ENCODE results near the gene AIDA.
A peak's percentile ranks its signal among the peaks of the same experiment; 100 is the strongest.

The AIDA gene

GRCh38 chr1:222643938-222644635 lies 68.2 kb downstream of the AIDA start:
- DNase-seq (ENCODE audit: low spot score): peak; percentile 99

DNA sequence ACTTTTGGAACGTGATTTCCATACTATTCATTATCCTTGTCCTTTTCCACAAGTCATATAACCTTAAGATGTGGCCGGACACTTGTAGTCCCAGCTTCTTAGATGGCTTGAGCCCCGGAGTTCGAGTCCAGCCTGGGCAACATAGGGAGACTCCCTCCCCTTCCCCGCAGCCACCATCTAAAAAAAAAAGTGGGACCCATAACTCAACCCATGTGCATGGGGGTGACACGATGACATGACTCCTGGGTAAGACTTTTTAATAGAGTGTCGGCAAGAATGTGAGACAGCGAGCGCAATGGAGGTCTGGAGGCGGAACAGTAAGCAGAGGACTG lies 68.7 kb downstream of the AIDA start:
- no peak for DNase-seq (ENCODE audit: low spot score)

DNA sequence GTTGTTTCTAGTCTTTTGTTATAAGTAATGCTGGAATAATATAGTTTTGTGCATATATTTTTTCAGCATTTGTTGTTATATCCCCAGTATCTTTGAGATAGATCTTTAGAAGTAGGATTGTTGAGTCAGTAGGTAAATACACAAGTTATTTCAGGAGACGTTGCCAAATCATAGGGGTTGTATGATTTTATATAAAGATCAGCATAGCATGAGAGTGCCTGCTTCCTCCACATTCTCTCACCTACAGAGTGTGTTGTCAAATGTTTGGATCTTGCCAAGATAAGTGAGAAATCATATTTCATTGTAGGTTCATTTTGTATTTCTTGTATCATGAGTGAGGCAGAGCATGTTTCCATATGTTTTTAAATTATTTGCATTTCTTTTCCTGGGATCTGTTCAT lies 69.8 kb downstream of the AIDA start:
- DNase-seq (ENCODE audit: low spot score): no peak

- no peak for DNase-seq (ENCODE audit: low spot score)
Measured at GRCh38 chr1:222641269-222641948, 70.9 kb downstream of the AIDA start.

DNA sequence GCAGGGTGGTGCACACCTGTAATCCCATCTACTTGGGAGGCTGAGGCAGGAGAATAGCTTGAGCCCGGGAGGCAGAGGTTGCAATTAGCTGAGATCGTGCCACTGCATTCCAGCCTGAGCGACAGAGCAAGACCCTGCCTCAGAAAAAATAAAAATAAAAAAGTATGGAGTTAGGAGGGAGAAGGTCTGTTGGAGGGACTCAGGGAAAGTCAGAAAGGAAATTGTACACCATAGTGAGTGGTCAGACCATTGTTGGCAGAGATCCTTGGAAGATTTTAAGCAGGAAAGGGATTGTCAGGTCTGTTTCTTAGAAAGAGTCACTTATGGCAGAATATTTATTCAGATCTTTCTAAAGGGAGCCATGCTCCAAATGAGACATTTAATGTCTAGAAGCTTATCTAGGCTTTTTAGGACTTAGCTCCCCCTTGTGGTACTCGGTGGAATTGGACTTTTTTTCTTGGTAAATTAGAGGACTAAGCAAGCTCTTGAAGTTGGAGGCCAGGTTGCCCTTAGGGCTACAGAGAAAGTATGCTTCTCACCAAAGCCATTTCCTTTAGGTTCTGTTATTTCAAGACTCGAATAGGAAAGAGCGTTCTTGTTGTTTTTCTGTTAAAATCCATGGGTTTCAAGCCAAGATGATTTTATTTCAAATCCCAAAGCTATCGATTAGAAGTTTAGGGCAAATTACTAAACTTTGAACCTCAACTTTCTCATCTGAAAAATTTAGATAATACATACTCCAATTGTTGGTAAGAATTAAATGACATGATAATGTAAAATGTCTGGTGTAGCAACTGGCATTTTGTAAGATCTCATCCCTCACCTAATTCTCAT lies 77.9 kb downstream of the AIDA start:
- DNase-seq (ENCODE audit: low spot score): peak; percentile 87

- no peak for DNase-seq (ENCODE audit: low spot score)
Measured at GRCh38 chr1:222632749-222633148, 79.5 kb downstream of the AIDA start.

GRCh38 chr1:222631611-222632208 lies 80.6 kb downstream of the AIDA start:
- no peak for DNase-seq (ENCODE audit: low spot score)

- DNase-seq (ENCODE audit: low spot score): no peak
Measured at GRCh38 chr1:222629921-222630535, 82.3 kb downstream of the AIDA start.

GRCh38 chr1:222627232-222627631 lies 85.1 kb downstream of the AIDA start:
- peak; percentile 40 for DNase-seq (ENCODE audit: low spot score)

DNA sequence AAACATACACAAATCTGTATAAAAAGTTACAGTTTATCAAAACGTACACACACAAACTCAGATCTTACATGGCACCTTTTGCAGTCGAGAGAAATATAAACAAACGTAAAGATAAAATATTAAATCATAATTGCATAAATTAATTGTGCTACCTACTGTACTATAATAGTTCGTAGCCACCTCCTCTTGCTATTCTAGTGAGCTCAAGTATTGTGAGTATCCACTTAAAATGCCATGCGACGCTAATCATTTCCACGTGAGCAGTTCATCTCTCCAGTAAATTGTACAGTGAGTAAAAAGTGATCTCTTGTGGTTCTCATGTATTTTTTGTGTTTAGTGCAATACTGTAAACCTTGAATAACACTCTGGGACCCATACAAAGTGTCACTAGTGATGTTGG lies 88.1 kb downstream of the AIDA start:
- DNase-seq (ENCODE audit: low spot score): no peak

- no peak for DNase-seq (ENCODE audit: low spot score)
Measured at GRCh38 chr1:222623458-222623857, 88.8 kb downstream of the AIDA start.

DNA sequence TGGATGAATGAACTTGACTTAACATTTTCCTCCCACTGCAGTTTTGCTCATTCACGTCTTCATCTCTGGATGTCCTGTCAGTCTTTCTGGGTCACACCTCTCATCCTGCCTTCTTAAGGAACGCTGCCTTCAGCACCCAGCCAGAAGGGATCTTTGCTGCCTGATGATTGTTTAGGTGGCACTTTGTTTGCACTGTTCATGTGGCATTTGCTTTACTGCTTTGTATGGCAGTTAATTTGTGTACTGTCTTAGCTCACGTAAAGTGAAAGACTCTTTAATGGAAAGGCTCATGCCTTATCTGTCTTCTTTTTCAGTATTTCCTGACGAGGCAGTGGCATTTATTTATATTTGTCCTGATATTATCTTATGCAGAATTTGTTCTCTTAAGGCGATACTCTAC lies 89.5 kb downstream of the AIDA start:
- no peak for DNase-seq (ENCODE audit: low spot score)

DNA sequence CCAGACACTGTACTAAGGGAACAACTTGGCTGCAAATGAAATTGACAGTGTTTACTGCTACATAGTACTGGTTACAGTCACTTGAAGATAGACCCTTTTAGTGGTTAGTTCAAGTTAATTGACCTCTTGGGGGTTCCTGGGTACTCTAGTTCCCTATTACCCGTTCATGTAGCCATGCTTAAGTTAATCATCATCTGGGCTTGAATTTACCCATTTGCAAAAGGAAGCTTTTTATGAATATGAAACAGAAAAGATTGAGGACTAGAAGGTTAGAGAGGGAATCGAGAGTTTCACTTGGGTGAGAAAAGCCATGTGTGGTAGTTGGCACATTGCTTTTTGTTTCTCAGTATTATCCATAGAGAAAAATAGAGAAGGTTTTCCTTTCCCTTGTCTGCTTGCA lies 91.7 kb downstream of the AIDA start:
- no peak for DNase-seq (ENCODE audit: low spot score)

DNA sequence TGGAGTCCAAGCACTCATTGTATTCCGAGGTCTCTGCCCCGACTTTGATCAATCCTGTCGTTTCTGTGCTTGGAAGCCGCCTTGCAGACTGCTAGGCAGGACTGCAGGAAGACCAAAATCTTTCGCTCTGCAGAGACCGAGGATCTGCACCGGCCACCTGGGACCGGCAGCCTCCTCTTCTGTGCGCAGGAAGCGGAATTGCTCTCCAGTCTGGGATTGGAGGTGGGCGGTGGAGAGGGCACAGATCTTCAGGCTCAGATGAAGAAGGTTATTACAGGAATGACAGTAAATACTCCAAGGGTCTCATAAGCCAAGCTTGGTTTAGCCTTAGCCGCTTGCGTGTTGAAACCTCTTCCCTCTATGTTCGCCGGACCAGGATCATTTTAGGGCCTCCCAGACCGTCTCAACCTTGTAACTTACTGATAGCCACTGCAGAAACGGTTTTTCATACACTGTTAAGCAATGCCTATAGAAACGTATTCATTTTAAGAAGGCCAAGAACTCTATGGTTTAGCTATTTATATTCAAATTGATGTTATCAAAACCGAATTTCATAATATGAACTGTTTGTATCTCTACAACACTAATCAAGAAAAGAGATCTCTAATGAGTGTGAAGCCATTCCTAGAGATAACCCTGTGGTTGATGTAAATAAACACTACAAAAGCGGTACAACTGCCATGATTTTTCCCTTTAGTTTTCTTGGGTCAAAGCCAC lies 93.3 kb downstream of the AIDA start:
- DNase-seq (ENCODE audit: low spot score): peak; percentile 49

All from kidney tubule cell (primary cell).